Posterior cingulate gyrus (tissue), 11 donors: ENCODE data around the gene C12orf50.
A peak's percentile ranks its signal among the peaks of the same experiment; 100 is the strongest.
"Not testable (repeated sequence)": the region's sequence is repeated elsewhere in the genome, so short reads cannot be mapped to it uniquely, and the experiment has no call there.

ENCODE experiments used
- DNase-seq, 10 donors: peaks; one replicate each; pipeline versions ENCODE4 v3.0.0 to v3.0.0-alpha.2; 2020 to 2021; ENCODE audit warnings: mixed read lengths in 3 of 10
- intact Hi-C: fragments of 100-400 bp; cut with DNase I; formaldehyde crosslinking; loops from one replicate; pipeline ENCODE4 v1.15.1; 2023

Gene C12orf50

GRCh38 chr12:87995581-87996178, 33.5 kb downstream of the C12orf50 start:
- intact Hi-C loops = no loop called here

DNA sequence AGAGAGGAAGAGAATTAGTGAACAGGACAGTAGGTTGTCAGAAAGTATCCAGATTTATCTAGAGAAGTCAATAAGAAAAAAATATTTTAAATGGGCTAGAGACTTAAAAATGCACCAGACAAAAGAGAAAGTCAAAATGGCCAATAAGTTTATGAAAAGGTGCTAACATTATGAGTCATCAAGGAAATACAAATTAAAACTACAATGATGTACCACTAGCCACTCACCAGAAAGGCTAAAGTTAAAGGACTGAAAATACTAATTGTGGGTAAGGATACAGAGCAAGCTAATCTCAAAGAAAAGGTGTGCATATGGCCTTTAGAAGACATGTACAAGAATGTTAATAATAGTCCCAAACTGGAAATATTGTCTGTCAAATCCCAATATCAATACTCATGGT, 37.7 kb downstream of the C12orf50 start:
- intact Hi-C loops = no loop called here
- no peak for DNase-seq

More at GRCh38 chr12:87995581-87996178, 33.5 kb downstream of the C12orf50 start:
- DNase-seq = peak; percentile 27 to 91 (median 70)

DNA sequence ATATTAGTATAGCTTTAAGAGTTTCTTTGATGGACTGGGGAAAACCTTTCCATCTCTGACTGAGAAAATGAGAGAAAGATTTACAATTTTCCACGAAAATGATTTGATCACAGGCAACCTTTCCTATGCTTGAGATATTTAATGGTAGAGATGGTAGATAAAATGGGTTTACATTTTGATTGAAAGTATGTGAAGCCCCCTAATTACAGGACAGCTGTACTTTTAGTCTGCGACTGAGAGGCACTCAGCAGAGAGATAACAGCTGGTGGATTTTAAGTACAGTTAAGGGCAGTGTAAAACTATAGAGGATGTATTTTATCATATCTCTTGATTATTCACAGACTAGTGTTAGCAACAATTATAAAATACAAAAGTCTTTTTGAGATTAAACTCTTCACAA, 40.7 kb downstream of the C12orf50 start:
- intact Hi-C loops = no loop called here
- DNase-seq = no peak

GRCh38 chr12:87985069-87985675, 44.0 kb downstream of the C12orf50 start:
- no peak for DNase-seq
- intact Hi-C loops = no loop called here

DNA sequence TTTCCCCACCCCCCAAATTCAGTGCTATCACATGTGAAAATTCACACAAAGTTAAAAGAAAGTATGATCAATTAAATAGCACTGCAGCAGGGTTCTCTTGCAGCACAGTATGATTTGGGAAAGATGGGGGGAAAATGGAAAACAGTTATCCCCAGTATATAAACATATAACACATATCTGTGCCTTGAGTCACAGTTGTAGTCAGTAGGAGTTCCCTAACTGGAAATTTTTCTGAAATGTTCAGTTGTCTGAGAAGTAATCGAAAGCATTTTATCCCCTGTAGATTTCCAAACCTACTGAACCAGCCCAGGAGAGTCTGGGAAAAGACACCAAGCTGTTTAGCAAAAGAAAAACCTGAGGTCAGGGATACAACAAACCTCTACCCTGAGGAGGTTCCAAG, 47.0 kb downstream of the C12orf50 start:
- intact Hi-C loops = no loop called here
- DNase-seq = no peak

GRCh38 chr12:87981495-87981894, 47.7 kb downstream of the C12orf50 start:
- DNase-seq = no peak
- intact Hi-C loops = no loop called here

DNA sequence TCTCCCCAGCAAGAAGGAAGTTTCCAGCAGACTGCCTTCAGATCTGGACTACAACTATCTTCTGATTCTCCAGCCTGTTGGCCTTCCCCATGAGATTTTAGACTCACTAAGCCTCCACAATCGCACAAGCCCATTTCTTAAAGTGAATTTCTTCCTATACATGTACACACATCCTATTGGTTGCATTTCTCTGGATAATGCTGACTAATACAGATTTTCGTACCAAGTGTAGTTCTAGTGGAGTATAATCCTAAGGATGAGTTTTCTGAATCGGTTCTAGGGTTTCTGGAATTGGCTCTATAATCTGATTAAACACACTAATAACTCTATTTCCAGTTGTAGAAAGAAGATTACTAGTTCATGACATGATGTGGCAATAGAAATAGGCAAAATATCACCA, 53.3 kb downstream of the C12orf50 start:
- no peak for DNase-seq
- intact Hi-C loops = no loop called here

GRCh38 chr12:87967871-87968270, 61.3 kb downstream of the C12orf50 start:
- intact Hi-C loops = no loop called here
- no peak for DNase-seq

- intact Hi-C loops = no loop called here
- no peak for DNase-seq
Observed at GRCh38 chr12:87960566-87960965, 68.6 kb downstream of the C12orf50 start.

DNA sequence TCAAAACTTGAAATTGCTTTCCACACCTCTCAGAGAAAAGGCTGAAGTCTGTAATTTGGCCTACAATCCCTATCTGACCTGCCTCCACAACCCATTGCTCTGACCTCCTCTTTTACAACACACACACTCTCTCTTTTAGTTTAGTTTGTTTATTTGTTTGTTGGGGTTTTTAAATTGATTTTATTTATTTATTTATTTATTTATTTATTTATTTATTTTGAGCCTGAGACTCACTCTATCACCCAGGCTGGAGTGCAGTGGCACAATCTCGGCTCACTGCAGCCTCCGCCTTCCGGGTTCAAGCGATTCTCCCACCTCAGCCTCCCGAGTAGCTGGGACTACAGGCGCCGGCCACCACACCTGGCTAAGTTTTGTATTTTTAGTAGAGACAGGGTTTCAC, 75.2 kb downstream of the C12orf50 start:
- intact Hi-C loops, DNase-seq: not testable (repeated sequence)

DNA sequence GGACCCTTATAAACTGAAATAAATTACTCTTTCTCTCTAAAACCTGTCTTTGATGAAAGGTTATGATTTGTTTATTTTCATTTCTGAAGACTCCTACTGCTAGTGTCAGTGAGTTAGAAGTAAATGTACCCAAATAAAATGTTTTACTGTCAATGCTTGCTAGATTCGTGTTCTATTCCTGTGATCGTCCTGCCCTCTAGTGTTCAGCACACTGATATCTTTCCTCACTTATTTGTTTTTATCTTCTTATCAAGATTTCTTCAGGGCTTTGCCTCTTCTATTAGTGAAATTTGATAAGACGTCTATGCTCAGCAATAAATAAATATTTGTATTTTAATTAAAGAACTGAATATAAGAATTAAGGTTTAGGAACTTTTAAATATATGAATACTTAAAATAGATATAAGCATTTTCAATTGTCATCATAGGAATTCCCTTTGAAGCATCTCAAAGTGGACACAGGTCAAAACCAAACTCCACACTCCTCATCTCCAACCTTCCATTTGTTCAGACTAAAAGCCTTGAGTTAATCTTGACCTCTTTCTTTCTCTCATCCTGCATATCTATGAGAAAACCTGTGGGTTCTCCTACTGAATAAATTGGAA, 75.8 kb downstream of the C12orf50 start:
- intact Hi-C loops = no loop called here
- DNase-seq = peak in 1 of 10 donors; percentile 10

DNA sequence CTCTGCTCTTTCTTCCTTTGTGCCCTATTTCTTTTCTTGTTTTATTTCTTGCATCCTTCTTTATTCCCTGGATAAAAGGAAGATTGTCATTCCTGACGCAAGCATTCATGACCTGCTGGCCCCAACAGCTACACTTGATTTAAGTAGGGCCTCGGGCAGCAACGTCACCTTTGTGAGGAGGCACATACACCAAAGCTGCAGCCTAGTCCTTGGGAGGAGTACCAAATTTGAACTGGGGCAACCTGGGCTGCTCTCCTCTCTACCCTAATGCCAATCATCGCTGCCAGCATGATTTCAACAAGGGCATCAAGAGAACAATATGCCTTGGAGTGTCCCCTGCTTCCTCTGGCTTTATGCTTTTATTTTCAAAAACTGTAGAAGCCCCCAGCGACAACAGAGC, 76.4 kb downstream of the C12orf50 start:
- DNase-seq = peak in 1 of 10 donors; percentile 74

DNA sequence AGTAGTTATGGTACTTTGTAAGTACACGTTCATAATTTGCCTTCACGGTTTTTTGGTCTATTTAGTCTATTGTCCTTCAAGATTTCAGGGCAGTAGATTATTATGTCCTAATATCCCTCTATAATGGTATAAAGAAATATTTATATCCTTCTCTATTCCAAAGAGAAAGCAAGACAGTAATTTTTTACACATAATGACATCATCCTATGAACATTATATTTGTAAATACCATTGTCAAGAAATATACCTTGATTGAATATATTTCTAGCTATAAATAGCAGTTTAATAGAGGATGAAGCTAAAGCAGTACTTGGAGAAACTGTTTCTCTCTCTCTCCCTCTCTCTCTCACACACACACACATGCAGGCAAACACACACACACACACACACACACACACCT, 77.0 kb downstream of the C12orf50 start:
- DNase-seq = no peak
- intact Hi-C loops = no loop called here

More for the DNA sequence above, 76.4 kb downstream of the C12orf50 start:
- intact Hi-C loops = no loop called here

DNA sequence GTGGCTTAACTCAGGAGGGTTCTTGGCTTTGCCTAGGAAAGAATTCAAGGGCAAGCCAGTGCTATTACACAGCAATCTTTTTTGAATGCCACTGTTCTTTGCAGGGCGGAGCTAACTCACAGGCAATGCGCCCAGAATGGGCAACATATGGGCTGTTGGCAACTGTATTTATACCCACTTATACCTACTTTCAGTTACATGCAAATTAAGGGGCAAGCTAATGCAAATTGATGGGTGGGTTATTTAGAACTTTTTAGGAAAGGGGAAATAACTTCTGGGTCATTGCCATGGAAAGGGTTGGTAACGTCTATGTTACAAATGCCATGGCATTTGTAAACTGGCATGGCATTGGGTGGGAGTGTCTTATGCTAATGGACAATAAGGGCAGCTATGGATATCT, 85.4 kb downstream of the C12orf50 start:
- intact Hi-C loops = no loop called here
- peak in 1 of 10 donors; percentile 72 for DNase-seq

DNA sequence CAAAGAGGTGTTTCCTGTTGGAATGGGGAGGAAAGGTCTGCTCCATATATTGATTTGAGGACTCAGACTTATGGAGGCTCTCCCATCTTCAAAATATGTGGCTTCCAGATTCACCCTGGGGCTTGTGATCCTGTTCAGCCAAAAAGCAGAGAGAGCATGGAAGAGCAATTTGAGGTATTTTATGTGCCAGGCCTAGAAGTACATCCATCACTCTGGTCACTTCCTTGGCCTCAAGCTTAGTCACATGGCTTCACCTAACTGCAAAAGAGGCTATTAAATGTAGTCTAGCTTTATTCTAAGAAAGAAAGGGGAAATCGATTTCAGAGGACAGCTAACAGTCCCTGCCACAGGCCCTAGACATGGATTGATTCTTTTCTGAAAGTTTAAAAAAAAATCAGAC, 86.2 kb downstream of the C12orf50 start:
- DNase-seq = no peak
- intact Hi-C loops = no loop called here

GRCh38 chr12:87939182-87939581, 90.0 kb downstream of the C12orf50 start:
- no peak for DNase-seq

GRCh38 chr12:87935216-87935615, 94.0 kb downstream of the C12orf50 start:
- DNase-seq = no peak
- intact Hi-C loops = no loop called here

More at GRCh38 chr12:87939182-87939581, 90.0 kb downstream of the C12orf50 start:
- intact Hi-C loops = no loop called here

DNA sequence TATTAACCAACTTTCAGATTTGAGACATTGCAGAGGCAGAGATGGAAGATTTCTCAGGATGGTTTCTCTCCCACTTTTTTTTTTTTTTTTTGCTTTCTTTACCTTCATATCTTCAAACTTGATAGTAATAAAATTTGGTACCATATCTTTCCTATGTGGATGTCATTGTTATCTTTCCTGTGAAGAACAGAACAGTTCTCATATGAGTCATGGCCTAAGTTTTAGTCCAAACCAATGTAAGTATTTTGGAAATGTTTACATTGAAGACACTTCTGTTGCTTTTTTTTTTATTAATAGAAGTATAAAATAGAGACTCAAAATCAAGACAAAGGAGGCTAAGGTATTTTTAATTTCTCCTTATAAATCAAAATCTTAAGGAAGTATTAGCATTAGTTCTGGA, 95.2 kb downstream of the C12orf50 start:
- no peak for DNase-seq
- intact Hi-C loops = no loop called here

GRCh38 chr12:87931812-87932211, 97.4 kb downstream of the C12orf50 start:
- no peak for DNase-seq
- intact Hi-C loops = no loop called here

- DNase-seq = peak in 1 of 10 donors; percentile 66
- intact Hi-C loops = no loop called here
Observed at GRCh38 chr12:87930627-87931026, 98.6 kb downstream of the C12orf50 start.
